ENCODE data around the gene KCNIP1. TPM values are rescaled to one million over a fixed set of nuclear protein-coding genes. Genes with fewer than 3 reads are reported as not detected.

KCNIP1 gene
- total RNA-seq, 1 donor from 2014 or later = 0.45 TPM

GRCh38 chr5:170519549-170519948, 15.7 kb downstream of the KCNIP1 start:
- Histone ChIP-seq H3K79me2 (ENCODE audit: insufficient read depth, low read length) (no peaks in the 10 kb centered on the region), H3K36me3 (ENCODE audit: insufficient read depth, low read length) (no peaks in the 10 kb centered on the region), H4K20me1 (ENCODE audit: insufficient read depth, low read length) (no peaks in the 10 kb centered on the region), H3K9me3 (ENCODE audit: insufficient read depth, low read depth, low read length) (no peaks in the 10 kb centered on the region), H3K27ac (ENCODE audit: low read depth, low read length) (no peak overlapping the region), H3K4me1 (ENCODE audit: insufficient read depth, low read length) (peaks cover 18% of the 10 kb centered on the region), H3K4me2 (ENCODE audit: low read length) (no peak overlapping the region), H3K9ac (ENCODE audit: low read length) (no peak overlapping the region), H3K4me3 (ENCODE audit: insufficient read depth, low read depth, low read length) (no peak overlapping the region), H2AFZ (ENCODE audit: low read depth, low read length) (no peak overlapping the region), H3K27me3 (ENCODE audit: insufficient read depth, low read length) (peaks cover 2% of the 10 kb centered on the region)
- DNase-seq (ENCODE audit: low read depth) (no peak), FAIRE-seq (no peak)
- H3K4me1 Mint-ChIP-seq (ENCODE audit: low read depth, unreplicated experiment) = peaks cover 18% of the 10 kb centered on the region
- H3K9me3 Mint-ChIP-seq (ENCODE audit: unreplicated experiment) = peaks cover 2% of the 10 kb centered on the region
- H3K27me3 Mint-ChIP-seq (ENCODE audit: low read depth, unreplicated experiment) = peaks cover 32% of the 10 kb centered on the region
- TF ChIP-seq CTCF (IDR thresholded peaks at IDR 0.05; ENCODE audit: insufficient read depth, low read depth, low read length) = no peak
- TF ChIP-seq EZH2 (IDR thresholded peaks at IDR 0.05; ENCODE audit: insufficient read depth, low read length) = no peak
- H3K36me3 Mint-ChIP-seq (ENCODE audit: low read depth, unreplicated experiment) = no peaks in the 10 kb centered on the region
- H3K4me3 Mint-ChIP-seq (ENCODE audit: unreplicated experiment) = no peak overlapping the region
- H3K27ac Mint-ChIP-seq (ENCODE audit: unreplicated experiment) = no peak overlapping the region

GRCh38 chr5:170520372-170520771, 16.6 kb downstream of the KCNIP1 start:
- FAIRE-seq (no peak), DNase-seq (ENCODE audit: low read depth) (no peak)
- H3K4me3 ChIP-seq (ENCODE audit: insufficient read depth, low read depth, low read length) = no peak overlapping the region
- no peaks in the 10 kb centered on the region for H4K20me1 ChIP-seq (ENCODE audit: insufficient read depth, low read length)
- H2AFZ ChIP-seq (ENCODE audit: low read depth, low read length) = no peak overlapping the region
- H3K27ac Mint-ChIP-seq (ENCODE audit: unreplicated experiment) = no peak overlapping the region
- peaks cover 39% of the 10 kb centered on the region for H3K27me3 Mint-ChIP-seq (ENCODE audit: low read depth, unreplicated experiment)
- no peak overlapping the region for H3K4me3 Mint-ChIP-seq (ENCODE audit: unreplicated experiment)
- H3K4me1 ChIP-seq (ENCODE audit: insufficient read depth, low read length) = peaks cover 18% of the 10 kb centered on the region
- H3K4me2 ChIP-seq (ENCODE audit: low read length) = no peak overlapping the region
- H3K4me1 Mint-ChIP-seq (ENCODE audit: low read depth, unreplicated experiment) = peaks cover 18% of the 10 kb centered on the region
- no peaks in the 10 kb centered on the region for H3K79me2 ChIP-seq (ENCODE audit: insufficient read depth, low read length)
- H3K27ac ChIP-seq (ENCODE audit: low read depth, low read length) = no peak overlapping the region
- H3K27me3 ChIP-seq (ENCODE audit: insufficient read depth, low read length) = peaks cover 2% of the 10 kb centered on the region
- H3K9ac ChIP-seq (ENCODE audit: low read length) = no peak overlapping the region
- H3K9me3 ChIP-seq (ENCODE audit: insufficient read depth, low read depth, low read length) = no peaks in the 10 kb centered on the region
- peaks cover 2% of the 10 kb centered on the region for H3K9me3 Mint-ChIP-seq (ENCODE audit: unreplicated experiment)
- TF ChIP-seq EZH2 (IDR thresholded peaks at IDR 0.05; ENCODE audit: insufficient read depth, low read length) = no peak
- no peak for TF ChIP-seq CTCF (IDR thresholded peaks at IDR 0.05; ENCODE audit: insufficient read depth, low read depth, low read length)
- no peaks in the 10 kb centered on the region for H3K36me3 ChIP-seq (ENCODE audit: insufficient read depth, low read length)
- no peaks in the 10 kb centered on the region for H3K36me3 Mint-ChIP-seq (ENCODE audit: low read depth, unreplicated experiment)

- Mint-ChIP-seq H3K9me3 (ENCODE audit: unreplicated experiment) (peaks cover 2% of the 10 kb centered on the region), H3K4me1 (ENCODE audit: low read depth, unreplicated experiment) (peaks cover 18% of the 10 kb centered on the region), H3K36me3 (ENCODE audit: low read depth, unreplicated experiment) (no peaks in the 10 kb centered on the region), H3K27me3 (ENCODE audit: low read depth, unreplicated experiment) (peaks cover 52% of the 10 kb centered on the region), H3K27ac (ENCODE audit: unreplicated experiment) (peak overlapping the region; percentile 77), H3K4me3 (ENCODE audit: unreplicated experiment) (no peak overlapping the region)
- H3K27ac ChIP-seq (ENCODE audit: low read depth, low read length) = peak overlapping the region; percentile 14
- peaks cover 18% of the 10 kb centered on the region for H3K4me1 ChIP-seq (ENCODE audit: insufficient read depth, low read length)
- peak overlapping the region; percentile 29 for H3K9ac ChIP-seq (ENCODE audit: low read length)
- H3K4me3 ChIP-seq (ENCODE audit: insufficient read depth, low read depth, low read length) = no peak overlapping the region
- no peak for TF ChIP-seq CTCF (IDR thresholded peaks at IDR 0.05; ENCODE audit: insufficient read depth, low read depth, low read length)
- TF ChIP-seq EZH2 (IDR thresholded peaks at IDR 0.05; ENCODE audit: insufficient read depth, low read length) = no peak
- H3K36me3 ChIP-seq (ENCODE audit: insufficient read depth, low read length) = no peaks in the 10 kb centered on the region
- FAIRE-seq (no peak), DNase-seq (ENCODE audit: low read depth) (peak; percentile 67)
- H3K79me2 ChIP-seq (ENCODE audit: insufficient read depth, low read length) = no peaks in the 10 kb centered on the region
- no peaks in the 10 kb centered on the region for H3K9me3 ChIP-seq (ENCODE audit: insufficient read depth, low read depth, low read length)
- peak overlapping the region; percentile 59 for H3K4me2 ChIP-seq (ENCODE audit: low read length)
- no peaks in the 10 kb centered on the region for H4K20me1 ChIP-seq (ENCODE audit: insufficient read depth, low read length)
- H3K27me3 ChIP-seq (ENCODE audit: insufficient read depth, low read length) = peaks cover 2% of the 10 kb centered on the region
- H2AFZ ChIP-seq (ENCODE audit: low read depth, low read length) = no peak overlapping the region
Measured at GRCh38 chr5:170522211-170523141, 18.7 kb downstream of the KCNIP1 start.
